Thyroid gland (tissue), 4 donors: Measurements from ENCODE around the gene DKKL1.

Source experiments
- CTCF ChIP-seq, 6 experiments: fragments of 200-600 bp in 3 of 6; fragments of 450-650 bp in 3 of 6; sonication (generic) in 3 of 6; IDR thresholded peaks; one replicate each; pipeline ENCODE4 v1.5.1; 2016 to 2019; ENCODE audit warnings: antibody characterized with exemption in 6 of 6, mild to moderate bottlenecking in 2 of 6, inconsistent platforms in 1 of 6, moderate library complexity in 1 of 6
- POLR2A ChIP-seq, 2 donors: fragments of 450-650 bp; IDR thresholded peaks; one replicate each; pipeline ENCODE4 v1.6.1; 2017; ENCODE audit warnings: antibody characterized with exemption in 2 of 2, mild to moderate bottlenecking in 2 of 2, moderate library complexity in 1 of 2

GRCh38 chr19:49337267-49338022 lies 26.2 kb upstream of the DKKL1 start:
- no peak for TF ChIP-seq CTCF (IDR thresholded peaks at IDR 0.05)
- TF ChIP-seq POLR2A (IDR thresholded peaks at IDR 0.05): no peak
